Fibroblast of lung (primary cell): Measurements from ENCODE around the gene RAB5A. TPM values are rescaled to one million over a fixed set of nuclear protein-coding genes. Genes with fewer than 3 reads are reported as not detected.
"Not testable (repeated sequence)": the region's sequence is repeated elsewhere in the genome, so short reads cannot be mapped to it uniquely, and the experiment has no call there.

Experiments used
- DNase-seq, 2 donors: peaks; one replicate each; pipeline versions ENCODE4 v3.0.0 to v3.0.0-alpha.2; 2010; ENCODE audit warnings: low read depth in 2 of 2
- H2AFZ ChIP-seq: 2 replicates; pipeline ENCODE4 v1.5.1; 2012; ENCODE audit warnings: low read length, control low read depth, inconsistent platforms
- H3K27ac ChIP-seq: 2 replicates; pipeline ENCODE4 v1.5.1; 2011; ENCODE audit warnings: low read length, control low read depth; ENCODE audit not compliant: insufficient read depth
- H3K27me3 ChIP-seq: 2 replicates; pipeline ENCODE4 v1.5.1; 2011; ENCODE audit warnings: mild to moderate bottlenecking, low read length; ENCODE audit not compliant: control insufficient read depth, insufficient read depth
- H3K36me3 ChIP-seq: 2 replicates; pipeline ENCODE4 v1.5.1; 2011; ENCODE audit warnings: low read length; ENCODE audit not compliant: control insufficient read depth, insufficient read depth
- H3K4me1 ChIP-seq: 2 replicates; pipeline ENCODE4 v1.5.1; 2011; ENCODE audit warnings: low read length; ENCODE audit not compliant: control insufficient read depth, insufficient read depth; ENCODE audit errors: extremely low read depth
- H3K4me2 ChIP-seq: 2 replicates; pipeline ENCODE4 v1.5.1; 2011; ENCODE audit warnings: low read length, control low read depth; ENCODE audit not compliant: insufficient read depth; ENCODE audit errors: extremely low read depth
- H3K4me3 ChIP-seq, 4 experiments: fragments of 200-600 bp in 1 of 4; sonication (generic) in 1 of 4; replicated peaks in 1 of 4; 2 replicates each; pipeline ENCODE4 v1.5.1; 2011 to 2016; ENCODE audit warnings: low read length in 4 of 4, low read depth in 3 of 4, mild to moderate bottlenecking in 3 of 4, control low read depth in 2 of 4, inconsistent platforms in 1 of 4, mixed read lengths in 1 of 4; ENCODE audit not compliant: insufficient read depth in 1 of 4; ENCODE audit errors: control extremely low read depth in 1 of 4
- H3K79me2 ChIP-seq: 2 replicates; pipeline ENCODE4 v1.5.1; 2012; ENCODE audit warnings: mild to moderate bottlenecking, low read length, inconsistent platforms; ENCODE audit not compliant: control insufficient read depth, insufficient read depth
- H3K9ac ChIP-seq: 2 replicates; pipeline ENCODE4 v1.5.1; 2011; ENCODE audit warnings: mild to moderate bottlenecking, low read length, control low read depth; ENCODE audit not compliant: insufficient read depth
- H3K9me3 ChIP-seq: 2 replicates; pipeline ENCODE4 v1.5.1; 2012; ENCODE audit warnings: low read depth, low read length; ENCODE audit not compliant: control insufficient read depth, insufficient read depth
- H4K20me1 ChIP-seq: 2 replicates; pipeline ENCODE4 v1.5.1; 2011; ENCODE audit warnings: low read length; ENCODE audit not compliant: control insufficient read depth, insufficient read depth; ENCODE audit errors: extremely low read depth
- CTCF ChIP-seq, 2 donors: IDR thresholded peaks in 1 of 2; conservative IDR thresholded peaks in 1 of 2; 1 replicate in 1 of 2; 2 replicates in 1 of 2; pipeline ENCODE4 v1.5.1; 2011 to 2012; ENCODE audit warnings: low read length in 2 of 2, control low read depth in 1 of 2, inconsistent platforms in 1 of 2, low read depth in 1 of 2, mild to moderate bottlenecking in 1 of 2
- EZH2 ChIP-seq: IDR thresholded peaks from 2 replicates; pipeline ENCODE4 v1.5.1; 2012; ENCODE audit warnings: low read length, control low read depth, mild to moderate bottlenecking; ENCODE audit errors: missing control alignments
- polyA plus RNA-seq, 2 donors: library from polyadenylated mRNA; depleted of rRNA in 1 of 2; stranded (reverse) in 1 of 2; unstranded in 1 of 2; fragments of >200 nt; gene quantifications; 2 replicates each; pipeline ENCODE4 v1.2.1, GENCODE V29; 2011 to 2012; ENCODE audit warnings: missing spikeins in 1 of 2
- total RNA-seq: library from RNA; depleted of rRNA; stranded (reverse); fragments of >200 nt; gene quantifications from 2 replicates; pipeline ENCODE4 v1.2.1, GENCODE V29; 2014

The RAB5A gene
- total and polyA plus RNA-seq, 2 donors (not counting 1 experiment from before 2014, with no cell fraction given), result 50.9 to 86.1 TPM

- TF ChIP-seq EZH2 (no peak), CTCF (conservative IDR thresholded peaks at IDR 0.05 in 1 of 2, IDR thresholded peaks at IDR 0.05 in 1 of 2; ENCODE audit: low read depth in 1 of 2, low read length in 2 of 2) (no peak)
- H3K9ac ChIP-seq, result no peak overlapping the region
- H3K36me3 ChIP-seq, result no peaks in the 10 kb centered on the region
- H4K20me1 ChIP-seq, result peaks cover 2% of the 10 kb centered on the region
- no peaks in the 10 kb centered on the region for H3K27me3 ChIP-seq
- H3K9me3 ChIP-seq, result no peaks in the 10 kb centered on the region
- DNase-seq, result no peak
- H2AFZ ChIP-seq, result no peak overlapping the region
- H3K4me2 ChIP-seq, result no peak overlapping the region
- no peaks in the 10 kb centered on the region for H3K4me1 ChIP-seq
- no peak overlapping the region for H3K27ac ChIP-seq
- no peak overlapping the region for H3K4me3 ChIP-seq
- peaks cover 73% of the 10 kb centered on the region for H3K79me2 ChIP-seq
These were observed 20.9 kb downstream of the RAB5A start for GRCh38 chr3:19967812-19968211.

GRCh38 chr3:19970327-19970726, 23.4 kb downstream of the RAB5A start:
- H4K20me1 ChIP-seq, result peaks cover 2% of the 10 kb centered on the region

GRCh38 chr3:19972054-19972453, 25.2 kb downstream of the RAB5A start:
- TF ChIP-seq EZH2 (no peak), CTCF (conservative IDR thresholded peaks at IDR 0.05 in 1 of 2, IDR thresholded peaks at IDR 0.05 in 1 of 2; ENCODE audit: low read depth in 1 of 2, low read length in 2 of 2) (no peak)
- H3K36me3 ChIP-seq, result peaks cover 4% of the 10 kb centered on the region
- H4K20me1 ChIP-seq, result peaks cover 2% of the 10 kb centered on the region
- H3K27me3 ChIP-seq, result no peaks in the 10 kb centered on the region
- no peak overlapping the region for H2AFZ ChIP-seq
- no peak overlapping the region for H3K4me3 ChIP-seq
- H3K4me1 ChIP-seq, result no peaks in the 10 kb centered on the region
- H3K79me2 ChIP-seq, result peaks cover 42% of the 10 kb centered on the region
- no peak overlapping the region for H3K9ac ChIP-seq
- H3K4me2 ChIP-seq, result no peak overlapping the region
- H3K9me3 ChIP-seq, result no peaks in the 10 kb centered on the region
- peak; percentile 17 to 58 for DNase-seq
- H3K27ac ChIP-seq, result no peak overlapping the region

More at GRCh38 chr3:19970327-19970726, 23.4 kb downstream of the RAB5A start:
- H3K27ac ChIP-seq, result no peak overlapping the region
- no peak overlapping the region for H3K9ac ChIP-seq
- H3K4me2 ChIP-seq, result no peak overlapping the region
- H2AFZ ChIP-seq, result no peak overlapping the region
- H3K27me3 ChIP-seq, result no peaks in the 10 kb centered on the region
- no peaks in the 10 kb centered on the region for H3K4me1 ChIP-seq
- no peak overlapping the region for H3K4me3 ChIP-seq
- DNase-seq, result no peak
- peaks cover 2% of the 10 kb centered on the region for H3K36me3 ChIP-seq
- H3K79me2 ChIP-seq, result peaks cover 58% of the 10 kb centered on the region
- no peaks in the 10 kb centered on the region for H3K9me3 ChIP-seq
- TF ChIP-seq CTCF (conservative IDR thresholded peaks at IDR 0.05 in 1 of 2, IDR thresholded peaks at IDR 0.05 in 1 of 2; ENCODE audit: low read depth in 1 of 2, low read length in 2 of 2) (no peak), EZH2 (no peak)

GRCh38 chr3:19988904-19989303, 42.0 kb downstream of the RAB5A start:
- H3K27ac ChIP-seq, H4K20me1 ChIP-seq, H3K4me3 ChIP-seq, DNase-seq, H3K9ac ChIP-seq, H3K27me3 ChIP-seq, H3K4me1 ChIP-seq, H3K36me3 ChIP-seq, H3K4me2 ChIP-seq, H3K9me3 ChIP-seq, H3K79me2 ChIP-seq, H2AFZ ChIP-seq: not testable (repeated sequence)
